Activated gamma-delta T cell (primary cell): Measurements from ENCODE around the gene SGMS1.
"Not testable (repeated sequence)": the region's sequence is repeated elsewhere in the genome, so short reads cannot be mapped to it uniquely, and the experiment has no call there.

Experiments used
- DNase-seq: peaks from one replicate; lab custom pipeline; 2025; lab: John Stamatoyannopoulos, UW

The SGMS1 gene

GRCh38 chr10:50508315-50509051, 115.3 kb downstream of the SGMS1 start:
- DNase-seq: no peak

DNA sequence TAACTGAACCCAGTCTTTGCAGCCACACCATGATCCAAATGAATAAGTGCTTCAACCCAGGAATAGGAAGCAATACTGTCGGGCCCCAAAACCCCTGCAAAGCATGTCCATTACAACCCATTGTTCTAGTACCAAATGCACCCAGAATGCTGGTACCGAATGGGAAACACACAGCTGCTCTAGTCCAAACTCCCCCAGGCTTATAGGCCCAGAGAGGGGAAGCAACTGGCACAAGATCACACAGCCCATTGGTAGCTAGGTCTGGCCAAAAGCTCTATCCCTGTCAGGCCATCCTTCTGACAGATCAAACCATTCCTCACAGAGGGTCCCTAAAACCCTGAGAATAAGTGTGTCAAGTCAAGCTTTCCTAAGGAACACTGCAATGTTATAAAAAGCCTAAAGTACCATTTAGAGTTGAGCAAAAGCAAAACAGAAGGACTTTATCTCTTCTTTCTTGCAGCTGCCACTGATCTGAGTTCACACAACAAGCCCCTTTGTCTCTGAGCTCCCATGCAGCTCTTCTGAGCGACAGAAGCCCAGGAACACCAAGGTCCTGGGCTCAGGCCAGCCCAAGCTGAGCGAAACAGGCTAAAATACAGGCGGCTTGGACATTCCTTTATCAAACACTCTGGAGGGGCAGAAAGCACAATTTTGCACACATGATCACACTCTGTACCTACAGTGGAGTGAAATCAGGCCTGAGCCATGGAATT, 116.7 kb downstream of the SGMS1 start:
- no peak for DNase-seq

DNA sequence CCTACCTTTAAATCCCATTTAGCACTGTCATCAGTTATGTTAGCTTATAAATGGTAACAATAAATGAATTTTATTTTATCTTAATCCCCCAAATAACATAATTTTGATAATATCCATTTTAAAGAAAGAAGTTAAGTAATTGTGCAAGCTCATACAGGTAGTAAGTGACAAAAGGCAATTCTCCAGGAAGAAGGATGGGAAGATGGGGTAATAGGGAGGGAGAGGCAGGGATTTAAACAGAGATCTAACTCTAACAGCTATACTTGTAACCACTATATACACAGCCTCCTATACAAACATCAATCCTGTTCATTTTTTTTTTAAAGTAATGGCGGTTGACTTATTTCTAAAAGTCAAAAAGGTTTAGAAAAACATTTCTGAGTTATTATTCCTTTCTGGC, 119.4 kb downstream of the SGMS1 start:
- no peak for DNase-seq

DNA sequence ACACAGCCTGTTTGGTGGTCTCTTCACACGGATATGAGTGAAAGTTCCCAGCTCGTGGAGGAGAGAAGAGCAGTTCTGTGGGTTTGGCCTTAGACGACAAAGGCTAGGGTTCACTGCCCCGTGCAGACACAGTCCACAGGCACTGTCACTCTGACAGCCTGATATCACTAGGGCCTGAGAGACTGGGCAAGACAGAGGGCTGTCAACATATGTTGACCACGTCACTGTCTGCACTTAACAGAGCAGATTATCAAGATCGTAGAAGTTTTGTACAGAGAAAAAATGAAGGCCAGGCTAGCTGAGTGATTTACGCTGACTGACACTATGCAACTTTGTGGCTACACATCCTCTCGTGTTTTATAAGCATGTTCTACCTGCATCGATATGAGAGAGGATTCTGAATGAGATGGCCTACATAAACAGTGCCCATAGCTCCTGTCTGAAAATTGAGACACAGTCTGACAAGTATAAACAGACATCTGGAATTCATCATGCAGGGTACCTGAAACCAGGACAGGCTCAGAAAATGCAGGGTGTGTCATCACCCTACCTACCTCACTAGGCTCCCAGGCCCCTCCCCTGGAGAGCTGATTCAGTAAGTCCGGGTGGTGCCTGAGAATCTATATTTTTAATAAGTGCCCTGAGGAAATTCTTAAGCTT, 120.0 kb downstream of the SGMS1 start:
- no peak for DNase-seq

DNA sequence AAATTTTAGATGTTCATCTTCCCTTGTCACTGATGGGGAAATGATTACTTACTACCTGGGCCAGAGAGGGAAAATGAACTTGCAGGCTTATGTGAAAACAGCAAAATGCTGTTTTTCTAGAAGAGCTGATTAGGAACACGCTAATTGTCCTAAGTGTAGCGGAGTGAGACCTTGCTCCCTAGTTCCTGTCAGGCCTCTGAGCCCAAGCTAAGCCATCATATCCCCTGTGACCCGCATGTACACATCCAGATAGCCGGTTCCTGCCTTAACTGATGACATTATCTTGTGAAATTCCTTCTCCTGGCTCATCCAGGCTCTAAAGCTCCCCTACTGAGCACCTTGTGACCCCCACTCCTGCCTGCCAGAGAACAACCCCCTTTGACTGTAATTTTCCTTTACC, 120.6 kb downstream of the SGMS1 start:
- DNase-seq: not testable (repeated sequence)

DNA sequence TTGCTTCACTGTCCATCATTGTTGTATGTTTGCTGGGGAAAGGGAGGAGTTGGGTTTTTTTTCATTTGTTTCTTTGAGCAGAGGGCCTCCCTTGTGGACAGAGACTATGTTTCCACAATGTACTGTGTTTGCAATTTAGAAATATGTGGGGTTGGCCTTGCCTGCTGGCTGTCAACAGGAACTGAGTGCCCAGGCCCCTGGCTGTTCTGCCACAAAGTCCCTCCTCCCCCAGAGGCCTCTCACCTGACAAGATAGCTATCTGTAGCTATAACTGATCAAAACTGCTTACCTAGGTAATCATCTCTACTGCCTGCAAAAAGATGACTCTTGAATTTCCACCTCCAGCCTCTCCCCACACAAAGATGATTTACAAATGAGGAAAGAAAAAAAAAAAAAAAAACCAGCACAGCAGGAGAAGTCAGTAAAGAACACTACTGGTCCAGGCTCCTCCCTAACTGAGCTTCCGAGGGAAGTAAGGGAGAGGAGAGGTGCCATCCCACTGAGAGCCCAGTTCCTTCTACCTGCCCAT, 121.8 kb downstream of the SGMS1 start:
- no peak for DNase-seq

DNA sequence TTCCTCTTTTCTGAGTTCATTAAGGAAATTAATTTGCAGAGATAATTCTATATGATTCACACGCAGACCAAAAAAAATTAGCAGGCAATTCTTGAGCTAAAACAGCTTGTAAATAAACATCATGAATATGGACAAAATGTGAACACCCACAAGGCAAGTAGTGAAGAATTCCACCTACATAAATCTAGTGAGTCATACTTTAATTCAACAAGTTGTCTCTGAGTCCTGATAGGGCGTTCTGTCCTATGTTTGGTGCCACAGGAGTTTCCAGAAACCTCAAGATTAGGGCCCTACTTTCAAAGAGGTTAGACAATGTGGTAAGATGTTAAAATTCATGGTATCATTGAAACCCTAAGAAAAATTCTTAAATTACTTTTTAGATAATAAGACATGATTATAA, 122.3 kb downstream of the SGMS1 start:
- DNase-seq: no peak

DNA sequence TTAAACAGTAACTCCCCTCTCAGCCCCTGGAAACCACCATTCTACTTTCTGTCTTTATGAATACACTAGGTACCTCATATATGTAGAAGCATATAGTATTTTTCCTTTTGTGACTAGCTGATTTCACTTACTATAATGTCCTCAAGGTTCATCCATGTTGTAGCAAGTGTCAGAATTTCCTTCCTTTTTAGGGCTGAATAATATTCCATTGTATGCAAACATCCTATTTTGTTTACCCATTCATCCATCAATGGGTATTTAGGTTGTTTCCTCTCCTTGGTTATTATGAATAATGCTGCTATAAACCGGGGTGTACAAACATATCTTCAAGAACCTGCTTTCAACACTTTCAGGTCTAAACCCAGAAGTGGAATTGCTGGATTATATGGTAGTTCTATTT, 125.3 kb downstream of the SGMS1 start:
- DNase-seq: no peak

DNA sequence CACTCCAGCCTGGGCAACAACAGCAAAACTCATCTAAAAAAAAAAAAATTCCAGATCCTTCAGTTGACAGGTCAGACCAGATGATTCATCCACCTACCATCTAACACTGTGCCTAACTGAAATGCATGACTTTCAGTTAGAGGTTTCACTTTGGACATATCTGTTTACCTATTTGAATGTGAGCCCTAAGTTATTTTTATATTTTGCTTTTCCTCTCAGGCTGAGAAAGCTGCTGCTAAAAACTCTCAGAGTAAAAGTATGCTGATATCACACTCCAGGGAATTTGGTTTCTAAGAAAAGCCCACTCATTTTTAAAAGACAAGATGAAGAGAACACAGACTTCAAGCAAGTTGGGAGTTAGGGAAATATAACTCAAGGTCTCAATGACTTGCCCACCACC, 126.0 kb downstream of the SGMS1 start:
- no peak for DNase-seq

- DNase-seq: no peak
These were observed 127.5 kb downstream of the SGMS1 start for GRCh38 chr10:50496228-50496627.

GRCh38 chr10:50490241-50490640, 133.5 kb downstream of the SGMS1 start:
- DNase-seq: no peak

DNA sequence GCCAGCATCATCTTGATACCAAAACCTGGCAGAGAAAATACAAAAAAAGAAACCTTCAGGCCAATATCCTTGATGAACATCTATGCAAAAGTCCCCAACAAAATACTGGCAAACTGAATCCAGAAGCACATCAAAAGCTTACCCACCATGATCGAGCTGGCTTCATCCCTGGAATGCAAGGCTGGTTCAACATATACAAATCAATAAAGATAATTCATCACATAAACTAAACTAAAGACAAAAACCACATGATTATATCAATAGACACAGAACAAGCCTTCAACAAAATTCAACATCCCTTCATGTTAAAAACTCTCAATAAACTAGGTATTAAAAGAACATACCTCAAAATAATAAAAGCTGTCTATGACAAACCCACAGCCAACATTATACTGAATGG, 139.2 kb downstream of the SGMS1 start:
- DNase-seq: not testable (repeated sequence)

GRCh38 chr10:50480054-50481007, 143.4 kb downstream of the SGMS1 start:
- DNase-seq: no peak

GRCh38 chr10:50477287-50478203, 146.2 kb downstream of the SGMS1 start:
- no peak for DNase-seq

DNA sequence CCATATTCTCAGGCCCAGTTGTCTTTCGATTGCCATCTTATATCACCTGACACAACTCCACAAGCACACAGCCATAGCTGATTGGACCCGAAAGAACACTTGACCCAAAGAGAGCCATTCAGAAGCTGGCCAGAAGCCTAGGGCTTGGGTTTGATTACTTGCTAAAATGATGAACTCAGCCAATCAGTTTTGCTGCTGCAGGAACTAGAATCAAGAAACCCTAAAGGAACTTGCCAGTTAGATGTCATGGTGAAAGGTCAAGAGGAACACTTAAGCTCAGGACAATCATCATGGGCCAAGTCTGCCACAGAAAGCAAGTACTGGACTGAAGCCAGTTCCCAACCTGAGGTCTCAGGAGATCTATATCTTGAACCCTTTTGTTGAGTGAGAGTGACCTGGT, 150.0 kb downstream of the SGMS1 start:
- DNase-seq: no peak

GRCh38 chr10:50472914-50473313, 150.8 kb downstream of the SGMS1 start:
- no peak for DNase-seq

DNA sequence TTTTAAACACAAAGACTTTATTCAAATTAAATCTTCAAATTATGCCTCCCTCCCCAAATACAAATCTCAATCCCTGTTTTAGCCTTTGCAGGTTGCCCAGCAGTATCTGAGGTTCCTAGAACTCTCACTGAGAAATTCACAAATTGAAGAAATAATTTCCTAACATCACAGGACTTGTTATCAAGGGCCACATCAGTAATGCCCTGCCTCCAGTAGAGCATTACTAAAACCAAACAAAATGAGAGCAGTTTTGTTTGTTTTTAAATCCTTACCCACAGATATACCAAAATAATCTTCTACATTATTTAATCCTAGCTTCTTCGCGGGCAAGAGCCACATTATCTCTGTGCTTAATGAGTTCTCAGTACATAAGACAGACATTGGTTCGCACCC, 152.2 kb downstream of the SGMS1 start:
- no peak for DNase-seq

DNA sequence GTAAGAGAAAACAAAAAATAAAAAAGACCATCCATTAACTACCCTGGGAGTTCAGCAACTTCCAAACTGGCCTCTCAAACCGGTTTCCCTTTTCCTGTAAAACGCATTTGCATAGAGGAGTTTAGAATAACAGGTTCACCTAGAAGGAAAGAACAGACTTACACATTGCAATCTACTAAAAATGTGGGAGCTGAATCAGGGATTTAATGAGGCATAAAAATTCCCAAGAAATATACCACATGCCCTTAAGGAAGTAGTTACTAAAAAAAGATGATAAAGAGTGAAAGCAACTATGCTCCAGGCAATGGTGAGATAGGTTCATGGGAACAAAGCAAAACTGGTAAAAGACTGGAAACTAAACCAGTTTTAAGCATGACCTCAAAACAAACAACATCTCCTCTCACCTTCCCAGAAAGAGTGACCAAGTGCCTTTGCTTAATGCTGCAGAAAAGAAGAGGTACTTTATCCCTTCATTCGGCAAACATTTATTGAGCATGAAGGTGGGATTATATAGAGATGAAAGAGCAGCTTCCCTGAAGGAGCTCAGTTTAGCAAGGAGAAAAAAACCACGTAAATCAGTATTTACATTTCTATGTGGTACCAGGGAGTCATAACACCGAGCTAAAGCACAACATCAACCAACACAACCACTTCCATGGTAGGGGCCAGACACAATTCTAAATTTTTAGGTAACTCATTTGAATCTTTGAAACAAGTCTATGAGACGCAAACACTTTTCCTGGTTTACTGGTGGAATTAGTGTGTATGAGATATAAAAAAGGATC, 152.8 kb downstream of the SGMS1 start:
- no peak for DNase-seq

DNA sequence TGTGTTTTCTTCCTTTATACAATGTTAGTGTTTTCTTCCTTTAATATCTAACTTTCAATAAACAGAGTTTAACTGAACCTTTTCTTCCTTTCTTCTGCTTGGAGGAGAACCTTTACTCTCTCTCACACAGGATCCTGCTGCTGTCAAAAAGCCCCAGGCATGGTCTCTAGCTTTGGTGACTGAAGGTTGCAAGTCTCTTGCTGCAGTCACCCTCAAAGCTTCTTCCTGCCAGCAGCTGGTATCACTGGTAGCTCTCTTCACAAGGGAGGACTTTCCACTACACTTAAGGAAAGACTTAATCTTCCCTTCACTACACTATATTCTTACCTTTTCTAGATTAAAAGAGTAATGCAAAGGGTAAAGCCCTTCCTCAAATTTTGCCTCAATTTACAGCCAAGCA, 153.4 kb downstream of the SGMS1 start:
- DNase-seq: no peak

DNA sequence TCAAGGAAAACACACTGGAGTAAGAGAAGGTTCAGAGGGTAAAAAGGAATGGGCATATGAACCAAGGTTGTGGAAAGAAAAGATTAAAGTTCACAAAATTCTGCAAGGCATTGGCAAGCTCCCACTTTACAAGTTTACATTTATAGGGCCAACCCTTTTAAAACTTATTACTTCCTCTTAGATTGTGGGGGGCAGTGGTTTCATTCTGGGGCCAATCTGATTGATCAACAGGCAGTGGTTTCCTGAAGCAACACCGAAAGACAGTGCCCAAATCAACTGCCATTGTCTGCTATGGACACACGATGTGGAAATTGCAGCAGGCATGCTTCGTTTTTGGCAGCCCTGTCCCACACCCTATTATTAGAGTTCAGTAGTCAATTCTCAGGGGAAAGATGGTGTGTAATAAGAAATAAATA, 154.0 kb downstream of the SGMS1 start:
- no peak for DNase-seq
